HepG2 (cell line): ENCODE data around the gene SURF2. TPM values are rescaled to one million over a fixed set of nuclear protein-coding genes. Genes with fewer than 3 reads are reported as not detected.

Source experiments
- ATAC-seq: fragments of 200-7000 bp; cut with Tn5 transposase; 3 replicates; pipeline ENCODE4 v1.9.1; 2020; ENCODE audit warnings: mild to moderate bottlenecking, moderate library complexity
- BruUV-seq: library from RNA; stranded (reverse); fragments of 400-500 nt; replicated peaks from 2 replicates; lab custom pipeline; 2021; lab: Mats Ljungman, UMichigan
- CTCF ChIA-PET: fragments of 300-600 bp; formaldehyde crosslinking; extraction: SDS; loops from one replicate; lab custom pipeline; 2021; ENCODE audit warnings: low total read pairs, inconsistent platforms, low intra/inter-chr PET ratio; lab: Yijun Ruan, JAX
- POLR2A ChIA-PET: fragments of 350-600 bp; sonication (Branson Sonifier 250); formaldehyde crosslinking; loops from one replicate; lab custom pipeline; 2020; ENCODE audit warnings: antibody characterized with exemption, inconsistent platforms; lab: Yijun Ruan, JAX
- DNase-seq: peaks from one replicate; pipeline ENCODE4 v3.0.0-alpha.2; 2015; ENCODE audit warnings: low spot score
- FAIRE-seq: peaks from 3 replicates; lab custom pipeline; 2011; peaks lifted over from hg19 to GRCh38; lab: Jason Lieb, UNC
- H2AFZ ChIP-seq: one replicate; pipeline ENCODE4 v1.6.1; 2011; ENCODE audit warnings: low read length, inconsistent platforms
- H3K27ac ChIP-seq: fragments of 300-600 bp; 3 replicates; pipeline ENCODE4 v1.8.0; 2011; ENCODE audit warnings: mixed run types, mild to moderate bottlenecking, mixed read lengths, low read length, inconsistent platforms; ENCODE audit not compliant: insufficient read depth; ENCODE audit errors: extremely low read length
- H3K27me3 ChIP-seq, 2 experiments: fragments of 200-600 bp in 1 of 2; 2 replicates in 1 of 2; 3 replicates in 1 of 2; pipeline versions ENCODE4 v1.6.0 to v1.8.0; 2011; ENCODE audit warnings: low read length in 2 of 2, mild to moderate bottlenecking in 2 of 2, moderate library complexity in 2 of 2, inconsistent platforms in 1 of 2; ENCODE audit not compliant: insufficient read depth in 2 of 2, control insufficient read depth in 1 of 2
- H3K36me3 ChIP-seq, 2 experiments: fragments of 200-600 bp in 1 of 2; replicated peaks in 1 of 2; 2 replicates in 1 of 2; 3 replicates in 1 of 2; pipeline versions ENCODE4 v1.5.1 to v1.8.0; 2011; ENCODE audit warnings: low read length in 2 of 2, inconsistent platforms in 1 of 2; ENCODE audit not compliant: insufficient read depth in 2 of 2, control insufficient read depth in 1 of 2
- H3K4me1 ChIP-seq: 2 replicates; pipeline ENCODE4 v1.5.1; 2012; ENCODE audit warnings: low read length, inconsistent platforms; ENCODE audit not compliant: insufficient read depth
- H3K4me2 ChIP-seq: 2 replicates; pipeline ENCODE4 v1.6.0; 2011; ENCODE audit warnings: low read depth, low read length, inconsistent platforms
- H3K4me3 ChIP-seq, 3 experiments: fragments of 200-600 bp in 1 of 3; sonication (generic), shearing (Covaris generic) in 1 of 3; replicated peaks in 1 of 3; 2 replicates each; pipeline ENCODE4 v1.5.1; 2011 to 2016; ENCODE audit warnings: low read length in 3 of 3, inconsistent platforms in 2 of 3, low read depth in 2 of 3, mild to moderate bottlenecking in 2 of 3, control low read depth in 1 of 3, mixed read lengths in 1 of 3; ENCODE audit not compliant: insufficient read depth in 1 of 3
- H3K79me2 ChIP-seq: one replicate; pipeline ENCODE4 v1.6.1; 2011; ENCODE audit warnings: low read length, inconsistent platforms; ENCODE audit not compliant: insufficient read depth
- H3K9ac ChIP-seq: 2 replicates; pipeline ENCODE4 v1.6.0; 2011; ENCODE audit warnings: mild to moderate bottlenecking, low read depth, low read length, inconsistent platforms; ENCODE audit not compliant: insufficient read depth
- H3K9me3 ChIP-seq: 2 replicates; pipeline ENCODE4 v1.5.1; 2012; ENCODE audit warnings: mild to moderate bottlenecking, low read length
- H4K20me1 ChIP-seq: 2 replicates; pipeline ENCODE4 v1.6.0; 2011; ENCODE audit warnings: inconsistent platforms, mild to moderate bottlenecking, low read length, moderate library complexity; ENCODE audit not compliant: insufficient read depth
- AGO1 ChIP-seq: fragments of 200-400 bp; formaldehyde crosslinking; IDR thresholded peaks from 2 replicates; pipeline ENCODE4 v1.6.1; 2017; ENCODE audit warnings: mild to moderate bottlenecking, low read depth, low read length, moderate library complexity; ENCODE audit not compliant: poor library complexity, severe bottlenecking
- HOXA9 ChIP-seq: sonication (generic); formaldehyde crosslinking; IDR thresholded peaks from 2 replicates; pipeline ENCODE4 v1.8.1; 2022; ENCODE audit warnings: missing genetic modification reagents, mild to moderate bottlenecking, moderate library complexity, borderline replicate concordance
- MYNN ChIP-seq: sonication (generic); formaldehyde crosslinking; IDR thresholded peaks from 2 replicates; pipeline ENCODE4 v1.4.0; 2020; ENCODE audit warnings: mild to moderate bottlenecking, low read depth, missing genetic modification reagents
- PAF1 ChIP-seq: IDR thresholded peaks from 2 replicates; pipeline ENCODE4 v1.6.1; 2016; ENCODE audit warnings: missing genetic modification reagents, missing compliant biosample characterization
- PLRG1 ChIP-seq: fragments of 450-650 bp; conservative IDR thresholded peaks from 2 replicates; pipeline ENCODE4 v1.6.1; 2016
- REXO4 ChIP-seq: sonication (generic); formaldehyde crosslinking; IDR thresholded peaks from 2 replicates; pipeline ENCODE4 v1.8.0; 2022; ENCODE audit warnings: missing genetic modification reagents, mild to moderate bottlenecking, borderline replicate concordance
- SMC3 ChIP-seq: IDR thresholded peaks from 2 replicates; pipeline ENCODE4 v1.6.1; 2011; ENCODE audit warnings: low read length, improper control_type of control experiment
- SPEN ChIP-seq: sonication (generic); formaldehyde crosslinking; IDR thresholded peaks from 2 replicates; pipeline ENCODE4 v1.5.1; 2020; ENCODE audit warnings: low read depth, mild to moderate bottlenecking, missing genetic modification reagents
- ZC3H13 ChIP-seq: sonication (generic); formaldehyde crosslinking; IDR thresholded peaks from 2 replicates; pipeline ENCODE4 v1.8.1; 2023; ENCODE audit warnings: mild to moderate bottlenecking, missing genetic modification reagents, moderate library complexity
- ZFX ChIP-seq: sonication (generic); formaldehyde crosslinking; IDR thresholded peaks from 2 replicates; pipeline ENCODE4 v1.4.0; 2020; ENCODE audit warnings: mild to moderate bottlenecking, low read depth, missing genetic modification reagents, moderate library complexity
- ZNF326 ChIP-seq: sonication (generic); formaldehyde crosslinking; IDR thresholded peaks from 2 replicates; pipeline ENCODE4 v1.4.0; 2020; ENCODE audit warnings: missing genetic modification reagents, borderline replicate concordance
- ZNF83 ChIP-seq: sonication (generic); formaldehyde crosslinking; IDR thresholded peaks from 2 replicates; pipeline ENCODE4 v1.4.0; 2020; ENCODE audit warnings: missing genetic modification reagents, mild to moderate bottlenecking, borderline replicate concordance
- WGBS: methylation state at CpG from one replicate; pipeline ENCODE4 v1.1.6; 2017; ENCODE audit warnings: low lambda C conversion rate; 5-methylcytosine and 5-hydroxymethylcytosine counted together
- in situ Hi-C: cut with HindIII; loops from 2 replicates; pipeline ENCODE4 v1.10.0; 2017; ENCODE audit warnings: low pct_unique_long_range_greater_than_20kb; ENCODE audit not compliant: extremely low pct_ligation_motif_present
- intact Hi-C: fragments of 100-400 bp; cut with micrococcal nuclease; formaldehyde crosslinking; loops from one replicate; pipeline ENCODE4 v1.10.0; 2022; ENCODE audit not compliant: unreplicated experiment
- polyA plus RNA-seq, 8 experiments: library from polyadenylated mRNA; depleted of rRNA in 3 of 8; stranded (reverse) in 7 of 8; unstranded in 1 of 8; fragments of >200 nt; fragmentation: Illumina TruSeq in 4 of 8; extraction: Trizol in 4 of 8; gene quantifications; 2 replicates each; pipeline versions ENCODE4 v1.2.1 to v1.2.3, GENCODE V29; 2011 to 2016; ENCODE audit warnings: low read depth in 4 of 8, missing spikeins in 1 of 8, mixed read lengths in 1 of 8; ENCODE audit not compliant: insufficient read depth in 1 of 8
- total RNA-seq, 5 experiments: library from RNA; depleted of rRNA; stranded (reverse); fragments of >200 nt; fragmentation: Illumina TruSeq; extraction: Trizol; gene quantifications; 2 replicates each; pipeline ENCODE4 v1.2.3, GENCODE V29; 2016; ENCODE audit warnings: low read depth in 1 of 5
- TF ChIP-seq, protein P1 (sequence below): sonication (generic); formaldehyde crosslinking; IDR thresholded peaks from 2 replicates; pipeline ENCODE4 v1.4.0; 2020; ENCODE audit warnings: mild to moderate bottlenecking, missing genetic modification reagents
- TF ChIP-seq, protein P2 (sequence below): sonication (generic); formaldehyde crosslinking; IDR thresholded peaks from 2 replicates; pipeline ENCODE4 v1.5.0; 2020; ENCODE audit warnings: mild to moderate bottlenecking, low read depth, missing genetic modification reagents, borderline replicate concordance
- TF ChIP-seq, protein P3 (sequence below): sonication (generic); formaldehyde crosslinking; conservative IDR thresholded peaks from 2 replicates; pipeline ENCODE4 v1.8.0; 2022; ENCODE audit warnings: mild to moderate bottlenecking, moderate library complexity, missing genetic modification reagents
- TF ChIP-seq, protein P4 (sequence below): sonication (generic); formaldehyde crosslinking; IDR thresholded peaks from 2 replicates; pipeline ENCODE4 v1.5.0; 2020; ENCODE audit warnings: missing genetic modification reagents

The SURF2 gene
- total and polyA plus RNA-seq, 2 of the 13 experiments (the other 11 are each of a cell fraction or from before 2014, with no cell fraction given) = 6.3 to 13.6 TPM

DNA sequence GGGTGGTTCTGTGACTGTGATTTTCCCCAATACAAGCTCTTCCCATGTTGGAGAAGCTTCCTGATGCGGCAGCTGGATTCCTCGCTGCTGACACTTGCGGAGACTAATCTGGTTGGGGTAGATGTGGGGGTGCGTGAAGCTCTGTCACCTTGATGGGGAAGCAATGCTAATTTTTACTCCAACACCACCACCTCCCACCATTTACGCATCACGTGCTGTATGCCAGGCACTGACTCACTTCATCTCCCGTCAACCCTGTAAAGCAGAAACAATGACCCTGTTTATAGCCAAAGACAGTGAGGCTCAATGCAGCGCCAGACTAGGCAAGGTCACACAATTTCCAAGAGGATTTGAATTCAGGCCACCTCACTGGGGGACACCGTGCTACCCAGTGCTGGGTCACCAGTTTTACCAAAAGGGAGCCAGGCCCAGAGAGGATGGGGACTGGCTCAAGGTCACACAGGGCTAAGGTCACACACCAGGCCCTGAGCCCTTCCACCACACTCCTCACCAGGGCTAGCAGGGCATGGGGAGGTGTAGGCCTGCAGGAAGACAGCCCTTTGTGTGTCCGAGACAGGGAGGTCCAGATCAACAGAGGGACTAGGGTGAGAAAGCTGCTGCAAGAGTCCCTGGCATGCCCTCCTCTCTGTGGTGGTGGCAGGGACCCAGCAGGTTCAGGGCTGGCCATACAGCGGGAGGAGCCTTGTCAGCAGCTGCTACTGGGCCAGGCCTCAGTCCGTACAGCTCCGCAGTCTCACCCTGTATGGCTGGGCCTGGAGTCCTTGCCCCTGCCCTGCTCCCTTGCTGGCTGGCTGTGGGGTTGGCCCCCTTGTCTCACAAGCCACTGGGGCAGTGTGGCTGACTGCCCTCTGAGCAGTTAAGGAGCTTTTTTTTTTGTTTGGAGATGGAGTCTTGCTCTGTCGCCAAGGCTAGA is 23.1 kb downstream of the SURF2 start (continued):
- TF ChIP-seq, protein P1, sequence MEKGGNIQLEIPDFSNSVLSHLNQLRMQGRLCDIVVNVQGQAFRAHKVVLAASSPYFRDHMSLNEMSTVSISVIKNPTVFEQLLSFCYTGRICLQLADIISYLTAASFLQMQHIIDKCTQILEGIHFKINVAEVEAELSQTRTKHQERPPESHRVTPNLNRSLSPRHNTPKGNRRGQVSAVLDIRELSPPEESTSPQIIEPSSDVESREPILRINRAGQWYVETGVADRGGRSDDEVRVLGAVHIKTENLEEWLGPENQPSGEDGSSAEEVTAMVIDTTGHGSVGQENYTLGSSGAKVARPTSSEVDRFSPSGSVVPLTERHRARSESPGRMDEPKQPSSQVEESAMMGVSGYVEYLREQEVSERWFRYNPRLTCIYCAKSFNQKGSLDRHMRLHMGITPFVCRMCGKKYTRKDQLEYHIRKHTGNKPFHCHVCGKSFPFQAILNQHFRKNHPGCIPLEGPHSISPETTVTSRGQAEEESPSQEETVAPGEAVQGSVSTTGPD (CRISPR knock-in tag) = 0 out of 2 replicates have a peak, but pooled peaks have one; percentile 33
- TF ChIP-seq, protein P2, sequence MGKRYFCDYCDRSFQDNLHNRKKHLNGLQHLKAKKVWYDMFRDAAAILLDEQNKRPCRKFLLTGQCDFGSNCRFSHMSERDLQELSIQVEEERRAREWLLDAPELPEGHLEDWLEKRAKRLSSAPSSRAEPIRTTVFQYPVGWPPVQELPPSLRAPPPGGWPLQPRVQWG (CRISPR knock-in tag) = no peak
- TF ChIP-seq SMC3 (no peak), ZFX (CRISPR knock-in tag) (peak; percentile 73; the same call in 1 of the 2 replicates), PLRG1 (no peak)
- TF ChIP-seq, protein P3, sequence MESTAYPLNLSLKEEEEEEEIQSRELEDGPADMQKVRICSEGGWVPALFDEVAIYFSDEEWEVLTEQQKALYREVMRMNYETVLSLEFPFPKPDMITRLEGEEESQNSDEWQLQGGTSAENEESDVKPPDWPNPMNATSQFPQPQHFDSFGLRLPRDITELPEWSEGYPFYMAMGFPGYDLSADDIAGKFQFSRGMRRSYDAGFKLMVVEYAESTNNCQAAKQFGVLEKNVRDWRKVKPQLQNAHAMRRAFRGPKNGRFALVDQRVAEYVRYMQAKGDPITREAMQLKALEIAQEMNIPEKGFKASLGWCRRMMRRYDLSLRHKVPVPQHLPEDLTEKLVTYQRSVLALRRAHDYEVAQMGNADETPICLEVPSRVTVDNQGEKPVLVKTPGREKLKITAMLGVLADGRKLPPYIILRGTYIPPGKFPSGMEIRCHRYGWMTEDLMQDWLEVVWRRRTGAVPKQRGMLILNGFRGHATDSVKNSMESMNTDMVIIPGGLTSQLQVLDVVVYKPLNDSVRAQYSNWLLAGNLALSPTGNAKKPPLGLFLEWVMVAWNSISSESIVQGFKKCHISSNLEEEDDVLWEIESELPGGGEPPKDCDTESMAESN (CRISPR knock-in tag) = 0 out of 2 replicates have a peak, but pooled peaks have one; percentile 7
- TF ChIP-seq, all 625 proteins: peak for 12

DNA sequence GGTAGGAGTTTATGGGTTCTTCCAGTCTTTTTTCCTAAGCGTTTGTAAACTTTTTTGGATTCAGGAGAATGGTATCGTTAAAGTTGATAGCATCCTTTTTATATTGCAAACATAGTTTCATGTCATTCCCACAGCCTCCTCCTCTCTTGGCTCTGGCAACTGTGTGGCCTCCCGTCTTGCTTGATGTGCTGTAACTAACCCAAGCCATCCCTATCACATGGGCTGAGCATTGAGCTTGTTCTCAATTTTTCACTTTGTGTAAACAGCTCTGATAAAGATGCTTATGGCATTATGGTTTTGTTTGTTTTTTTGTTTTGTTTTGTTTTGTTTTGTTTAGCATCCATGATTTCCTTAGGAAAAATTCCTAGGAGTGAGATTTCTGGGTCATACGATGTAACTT is 24.4 kb downstream of the SURF2 start:
- H3K4me2 ChIP-seq = no peak overlapping the region
- no peaks in the 10 kb centered on the region for H3K36me3 ChIP-seq
- ChIA-PET CTCF (no interaction called here), POLR2A (interaction anchor here (1.6 to 3.3 kb wide), 2 partner anchors 11 to 33 kb away, joined by 3 to 16 read pairs; partner anchors contain the start of genes MED22 and RPL7A)
- H3K9me3 ChIP-seq = peaks cover 10% of the 10 kb centered on the region; the same call in 1 of the 2 replicates
- H2AFZ ChIP-seq = no peak overlapping the region
- no peaks in the 10 kb centered on the region for H4K20me1 ChIP-seq
- no peak for ATAC-seq
- BruUV-seq = no TSS peak
- no peaks in the 10 kb centered on the region for H3K79me2 ChIP-seq
- no peak overlapping the region for H3K4me3 ChIP-seq
- peaks cover 58% of the 10 kb centered on the region for H3K4me1 ChIP-seq
- intact Hi-C loops (no loop called here), in situ Hi-C loops (no loop called here)
- no peak overlapping the region for H3K9ac ChIP-seq
- DNase-seq = no peak
- FAIRE-seq = no peak
- H3K27me3 ChIP-seq = no peaks in the 10 kb centered on the region
- 90% methylated on average over 4 of the region's 4 CpGs for WGBS
- no peak overlapping the region for H3K27ac ChIP-seq
- no peak for TF ChIP-seq AGO1
- TF ChIP-seq PAF1 (CRISPR knock-in tag) = no peak
- no peak for TF ChIP-seq MYNN (CRISPR knock-in tag)
- TF ChIP-seq SPEN (CRISPR knock-in tag) = no peak
- TF ChIP-seq, protein P4, sequence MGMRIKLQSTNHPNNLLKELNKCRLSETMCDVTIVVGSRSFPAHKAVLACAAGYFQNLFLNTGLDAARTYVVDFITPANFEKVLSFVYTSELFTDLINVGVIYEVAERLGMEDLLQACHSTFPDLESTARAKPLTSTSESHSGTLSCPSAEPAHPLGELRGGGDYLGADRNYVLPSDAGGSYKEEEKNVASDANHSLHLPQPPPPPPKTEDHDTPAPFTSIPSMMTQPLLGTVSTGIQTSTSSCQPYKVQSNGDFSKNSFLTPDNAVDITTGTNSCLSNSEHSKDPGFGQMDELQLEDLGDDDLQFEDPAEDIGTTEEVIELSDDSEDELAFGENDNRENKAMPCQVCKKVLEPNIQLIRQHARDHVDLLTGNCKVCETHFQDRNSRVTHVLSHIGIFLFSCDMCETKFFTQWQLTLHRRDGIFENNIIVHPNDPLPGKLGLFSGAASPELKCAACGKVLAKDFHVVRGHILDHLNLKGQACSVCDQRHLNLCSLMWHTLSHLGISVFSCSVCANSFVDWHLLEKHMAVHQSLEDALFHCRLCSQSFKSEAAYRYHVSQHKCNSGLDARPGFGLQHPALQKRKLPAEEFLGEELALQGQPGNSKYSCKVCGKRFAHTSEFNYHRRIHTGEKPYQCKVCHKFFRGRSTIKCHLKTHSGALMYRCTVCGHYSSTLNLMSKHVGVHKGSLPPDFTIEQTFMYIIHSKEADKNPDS (CRISPR knock-in tag) = no peak
- TF ChIP-seq REXO4 (CRISPR knock-in tag) = no peak
- TF ChIP-seq ZC3H13 = no peak
- no peak for TF ChIP-seq ZNF83 (CRISPR knock-in tag)
- TF ChIP-seq ZNF326 = no peak
- TF ChIP-seq HOXA9 (CRISPR knock-in tag) = no peak
